Uterus (tissue), 2 donors: ENCODE data around the gene TMEM260.

Source experiments
- CTCF ChIP-seq, 4 experiments: fragments of 200-600 bp in 2 of 4; fragments of 450-650 bp in 2 of 4; sonication (generic) in 2 of 4; IDR thresholded peaks; one replicate each; pipeline ENCODE4 v1.5.1; 2016 to 2019; ENCODE audit warnings: antibody characterized with exemption in 4 of 4, mild to moderate bottlenecking in 2 of 4, moderate library complexity in 1 of 4
- POLR2A ChIP-seq, 2 donors: fragments of 450-650 bp; IDR thresholded peaks; one replicate each; pipeline ENCODE4 v1.6.1; 2016; ENCODE audit warnings: antibody characterized with exemption in 2 of 2, mild to moderate bottlenecking in 1 of 2, moderate library complexity in 1 of 2

DNA sequence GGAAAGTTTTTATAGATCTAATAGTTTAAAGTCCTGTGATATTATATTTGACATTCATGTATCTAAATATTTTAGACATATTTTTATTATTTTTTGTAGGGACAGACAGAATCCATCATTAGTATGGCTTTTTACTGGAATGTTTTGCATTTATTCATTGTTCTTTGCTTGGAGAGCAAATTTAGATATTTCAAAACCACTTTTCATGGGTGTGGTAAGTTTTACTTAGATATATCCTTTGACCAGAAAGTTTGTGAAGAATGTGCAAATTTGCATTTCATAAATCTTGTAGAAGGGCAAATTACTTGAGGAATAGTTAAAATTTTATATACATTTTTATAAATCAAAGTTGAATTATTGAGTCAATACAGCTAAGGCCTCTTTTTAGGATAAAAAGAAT is 37.5 kb downstream of the TMEM260 start:
- no peak for TF ChIP-seq CTCF (IDR thresholded peaks at IDR 0.05)
- TF ChIP-seq POLR2A (IDR thresholded peaks at IDR 0.05), result no peak
